IPS-NIHi11 (cell line): Measurements from ENCODE around the gene XKR7.
A peak's percentile ranks its signal among the peaks of the same experiment; 100 is the strongest.

Experiments used
- DNase-seq: peaks from one replicate; pipeline ENCODE4 v3.0.0; 2012; ENCODE audit warnings: mixed read lengths, low spot score

Gene XKR7

DNA sequence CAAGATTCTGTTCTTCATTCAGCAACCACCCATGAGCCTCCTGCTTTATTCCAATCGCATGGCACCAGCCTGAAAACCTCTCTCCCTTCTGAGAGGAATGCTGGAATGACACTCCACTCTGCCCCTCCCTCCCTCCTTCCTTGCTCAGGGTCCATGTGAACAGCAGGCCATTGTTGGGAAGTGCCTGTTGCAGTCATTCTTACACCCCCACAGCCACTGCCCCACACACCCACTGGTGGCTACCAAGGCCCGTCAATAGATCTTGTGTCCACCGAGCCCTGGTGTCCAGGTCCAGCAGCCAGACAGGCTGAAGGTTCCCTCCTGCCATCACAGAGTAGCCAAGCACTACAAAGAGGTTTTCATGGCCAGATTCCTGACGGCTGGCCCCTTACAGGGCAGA lies 22.6 kb upstream of the XKR7 start:
- no peak for DNase-seq

DNA sequence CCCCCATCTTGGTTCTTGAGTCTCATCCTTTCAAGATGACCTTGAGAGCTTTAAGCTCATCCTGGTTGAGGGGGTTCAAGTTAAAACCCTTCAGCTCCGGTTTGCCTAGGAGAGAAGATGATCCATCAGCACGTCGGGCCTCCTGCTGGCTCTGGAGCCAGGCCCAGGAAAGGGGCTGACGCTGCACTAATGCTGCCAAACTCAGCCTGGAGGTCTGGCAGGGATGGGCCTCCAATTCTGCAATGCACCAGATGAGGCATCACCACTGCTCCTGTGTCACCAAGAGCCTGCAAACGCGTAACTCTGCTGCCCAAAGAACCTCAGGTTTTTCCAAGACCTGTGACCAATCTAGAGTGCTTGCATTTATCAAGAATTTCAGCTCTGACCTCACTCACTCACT lies 22.2 kb upstream of the XKR7 start:
- no peak for DNase-seq

GRCh38 chr20:31948008-31948407 lies 19.9 kb upstream of the XKR7 start:
- no peak for DNase-seq

GRCh38 chr20:31949877-31950646 lies 17.9 kb upstream of the XKR7 start:
- DNase-seq, result no peak

GRCh38 chr20:31951203-31951529 lies 16.8 kb upstream of the XKR7 start:
- DNase-seq, result no peak

GRCh38 chr20:31951530-31952453 lies 16.2 kb upstream of the XKR7 start, which contains the start of gene PDRG1:
Gene PDRG1 (minus strand): TSS chr20:31952046. CDS start chr20:31951961, 85 bp downstream.
- peak; percentile 97 for DNase-seq

DNA sequence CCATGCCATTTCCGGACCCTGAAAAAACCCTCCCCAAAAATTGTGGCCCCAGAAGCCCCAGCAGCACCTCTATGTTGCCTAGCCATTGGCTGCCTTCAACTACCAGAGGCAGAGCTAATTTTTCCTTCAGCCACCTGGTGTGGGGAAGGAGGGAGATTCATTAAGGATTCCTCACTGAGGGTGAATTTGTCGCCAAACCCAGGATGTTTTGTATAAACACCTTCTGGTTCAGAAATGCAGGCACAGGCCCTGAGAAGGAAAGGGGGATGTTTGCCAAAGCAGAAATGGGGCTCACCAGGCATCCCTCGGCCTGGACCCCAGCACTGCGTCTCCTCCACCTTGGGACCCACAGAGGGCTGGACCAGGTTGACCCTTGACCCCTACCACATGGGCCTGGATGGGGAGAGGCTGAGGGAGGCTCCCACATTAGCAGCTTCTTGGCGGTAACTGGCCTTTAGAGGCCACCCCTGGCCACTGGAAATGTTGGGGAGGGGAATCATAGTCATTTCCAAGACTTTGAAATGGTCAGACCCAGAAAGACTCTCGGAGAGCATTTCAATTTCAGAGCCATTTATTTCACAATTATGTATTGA lies 14.3 kb upstream of the XKR7 start:
- no peak for DNase-seq

DNA sequence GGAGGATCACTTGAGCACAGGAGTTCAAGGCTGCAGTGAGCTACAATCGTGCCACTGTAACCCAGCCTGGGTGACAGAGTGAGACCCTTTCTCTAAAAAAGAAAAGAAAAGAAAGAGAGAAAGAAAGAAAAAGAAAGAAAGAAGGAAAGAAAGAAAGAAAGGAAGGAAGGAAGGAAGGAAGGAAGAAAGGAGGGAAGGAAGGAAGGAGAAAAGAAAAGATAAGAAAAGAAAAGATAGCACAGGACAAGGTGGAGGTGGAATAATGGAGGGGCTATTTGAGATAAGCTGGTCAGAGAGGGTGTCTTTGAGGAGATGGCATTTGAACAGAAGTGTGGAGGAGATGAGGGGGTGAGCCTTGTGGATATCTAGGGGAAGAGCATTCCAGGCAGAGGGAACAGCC lies 13.5 kb upstream of the XKR7 start:
- no peak for DNase-seq

GRCh38 chr20:31956556-31957526 lies 11.1 kb upstream of the XKR7 start:
- DNase-seq, result no peak

- DNase-seq, result no peak
Observed at GRCh38 chr20:31962761-31963160, 5.2 kb upstream of the XKR7 start.

DNA sequence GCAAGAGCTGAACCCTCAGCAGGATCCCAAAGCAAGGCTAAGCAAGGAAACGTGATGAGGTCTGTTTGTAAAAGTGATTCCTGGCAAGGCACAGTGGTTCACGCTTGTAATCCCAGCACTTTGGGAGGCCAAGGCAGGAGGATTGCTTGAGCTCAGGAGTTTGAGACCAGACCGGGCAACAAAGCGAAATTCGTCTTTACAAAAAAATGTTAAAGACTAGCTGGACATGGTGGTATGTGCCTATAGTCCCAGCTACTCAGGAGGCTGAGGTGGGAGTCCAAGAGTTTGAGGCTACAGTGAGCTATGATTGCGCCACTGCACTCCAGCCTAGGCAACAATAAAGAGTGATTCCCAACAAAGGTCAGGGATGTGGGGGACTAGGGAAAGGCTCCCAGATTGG lies 4.1 kb upstream of the XKR7 start:
- DNase-seq, result no peak

DNA sequence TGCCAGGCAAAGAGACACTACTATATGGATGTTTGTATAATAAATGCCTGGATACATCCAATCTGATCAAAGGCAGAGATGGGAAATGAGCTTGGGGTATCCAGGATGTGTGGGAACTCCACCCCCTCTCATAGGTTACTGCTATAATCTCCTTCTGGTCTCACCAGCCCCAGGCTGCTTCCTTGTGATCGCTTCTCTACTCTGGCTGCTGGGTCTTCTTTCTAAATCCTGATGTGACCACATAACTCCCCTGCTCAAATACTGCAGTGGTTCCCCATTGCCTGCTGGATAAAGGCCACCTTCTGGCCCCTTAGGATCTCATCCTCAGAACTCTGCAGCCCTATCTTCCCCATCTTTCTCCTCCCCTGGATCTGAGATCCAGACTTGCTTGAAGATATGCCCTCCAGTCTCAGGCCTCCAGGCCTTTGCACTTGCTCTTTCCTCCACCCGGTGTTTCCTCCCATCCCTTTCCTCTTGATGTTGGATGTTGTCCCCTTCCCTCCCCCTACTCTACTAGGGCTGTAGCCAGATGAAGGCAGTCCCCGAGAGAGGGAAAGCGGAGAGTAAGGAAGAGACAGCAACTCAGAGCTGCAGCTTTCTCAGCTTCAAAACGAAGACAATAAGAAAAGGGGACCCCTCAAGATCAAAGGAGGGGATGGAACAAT lies 828 bp upstream of the XKR7 start:
- peak; percentile 21 for DNase-seq

- DNase-seq, result peak; percentile 99
Observed at GRCh38 chr20:31968291-31969126, 558 bp downstream of the XKR7 start.

DNA sequence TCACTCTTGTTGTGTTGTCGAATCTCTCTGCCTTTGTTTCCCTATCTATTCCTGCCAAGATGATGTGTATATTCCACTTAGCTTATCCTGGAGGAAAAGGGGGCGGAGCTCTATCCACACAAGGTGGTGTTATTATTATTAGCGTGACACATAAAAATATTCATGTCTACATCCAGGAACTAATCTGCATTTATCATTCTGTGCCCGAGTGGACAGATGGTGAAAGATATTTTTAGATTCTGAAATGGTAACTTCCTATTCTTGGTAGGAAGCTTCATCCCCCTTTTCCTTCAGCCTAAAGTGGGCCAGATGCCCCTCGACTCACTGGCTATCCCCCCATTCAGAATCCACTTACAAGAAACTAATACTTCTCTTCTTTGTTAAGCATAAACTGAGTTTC lies 2.0 kb downstream of the XKR7 start:
- DNase-seq, result no peak

- no peak for DNase-seq
Observed at GRCh38 chr20:31972471-31973021, 4.6 kb downstream of the XKR7 start.

GRCh38 chr20:31974296-31974695 lies 6.3 kb downstream of the XKR7 start:
- DNase-seq, result no peak

DNA sequence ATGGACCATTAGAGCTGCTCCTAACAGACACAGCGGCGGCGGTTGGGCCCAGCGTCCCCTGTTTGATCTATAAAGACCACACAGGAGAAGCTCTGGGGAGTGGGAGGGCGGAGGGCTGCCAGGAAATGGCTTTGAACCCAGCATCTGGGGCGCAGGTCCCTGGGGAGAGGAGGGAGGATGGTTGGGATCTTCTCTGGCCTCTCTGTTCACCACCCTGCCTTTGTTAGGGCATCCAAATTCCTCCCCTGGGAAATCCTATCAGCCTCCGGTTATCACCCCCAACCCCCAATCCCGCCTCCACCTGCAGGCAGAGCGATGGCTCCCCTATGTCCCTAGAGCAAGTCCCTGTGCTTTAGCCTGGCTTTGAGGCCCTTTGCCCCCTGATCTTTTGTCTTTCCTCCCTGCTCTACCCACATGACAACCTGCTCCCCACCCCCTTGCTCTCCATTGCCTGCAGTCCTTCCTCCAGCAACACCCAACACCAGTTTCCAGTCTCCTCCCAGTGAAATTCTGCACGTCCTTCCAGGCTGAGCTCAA lies 7.1 kb downstream of the XKR7 start:
- peak; percentile 55 for DNase-seq

DNA sequence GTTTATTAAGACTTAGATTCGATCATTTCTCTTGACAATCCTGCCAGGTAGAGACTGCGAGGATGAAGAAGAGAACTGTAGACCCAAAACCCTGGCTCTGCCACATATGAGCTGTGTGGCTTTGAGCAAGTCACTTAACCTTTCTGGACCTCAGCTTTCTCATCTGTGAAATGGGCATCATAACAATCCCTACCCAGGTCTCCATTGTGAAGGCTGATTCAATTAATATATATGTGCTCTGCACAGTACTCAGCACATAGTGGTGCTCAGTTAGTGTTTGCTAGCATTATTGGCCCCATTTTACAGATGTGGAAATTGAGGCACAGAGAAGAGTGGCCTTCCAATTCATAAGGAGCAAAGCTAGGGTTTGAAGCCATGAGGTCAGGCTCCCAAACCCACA lies 7.9 kb downstream of the XKR7 start:
- no peak for DNase-seq

GRCh38 chr20:31977080-31977479 lies 9.1 kb downstream of the XKR7 start:
- no peak for DNase-seq
